BJ (cell line): ENCODE results near the gene LRRC10B. TPM values are rescaled to one million over a fixed set of nuclear protein-coding genes. Genes with fewer than 3 reads are reported as not detected.

Experiments used
- CTCF ChIA-PET: fragments of 350-600 bp; formaldehyde crosslinking; extraction: SDS; loops from one replicate; lab custom pipeline; 2021; ENCODE audit warnings: antibody characterized with exemption, inconsistent platforms; lab: Yijun Ruan, JAX
- POLR2A ChIA-PET: fragments of 300-600 bp; sonication (Branson Sonifier 250); formaldehyde crosslinking; extraction: SDS; loops from one replicate; lab custom pipeline; 2021; ENCODE audit warnings: antibody characterized with exemption; lab: Charles Lee
- DNase-seq: peaks from one replicate; pipeline ENCODE4 v3.0.0-alpha.2; 2011; ENCODE audit warnings: low read depth
- H3K27me3 ChIP-seq: 2 replicates; pipeline ENCODE4 v1.6.0; 2011; ENCODE audit warnings: low read length; ENCODE audit not compliant: control insufficient read depth, insufficient read depth
- H3K36me3 ChIP-seq: 2 replicates; pipeline ENCODE4 v1.5.1; 2011; ENCODE audit warnings: low read length; ENCODE audit not compliant: control insufficient read depth, insufficient read depth
- H3K4me3 ChIP-seq: 2 replicates; pipeline ENCODE4 v1.5.1; 2011; ENCODE audit warnings: low read depth, mild to moderate bottlenecking, control low read depth, low read length
- CTCF ChIP-seq: IDR thresholded peaks from 2 replicates; pipeline ENCODE4 v1.5.1; 2011; ENCODE audit warnings: low read depth, mild to moderate bottlenecking, control low read depth, inconsistent platforms, low read length, moderate library complexity; ENCODE audit not compliant: insufficient read depth
- polyA plus RNA-seq: library from polyadenylated mRNA; depleted of rRNA; stranded (reverse); fragments of >200 nt; gene quantifications from 2 replicates; pipeline ENCODE4 v1.2.3, GENCODE V29; 2011

The LRRC10B gene
- polyA plus RNA-seq, 1 experiment = 0.02 TPM

DNA sequence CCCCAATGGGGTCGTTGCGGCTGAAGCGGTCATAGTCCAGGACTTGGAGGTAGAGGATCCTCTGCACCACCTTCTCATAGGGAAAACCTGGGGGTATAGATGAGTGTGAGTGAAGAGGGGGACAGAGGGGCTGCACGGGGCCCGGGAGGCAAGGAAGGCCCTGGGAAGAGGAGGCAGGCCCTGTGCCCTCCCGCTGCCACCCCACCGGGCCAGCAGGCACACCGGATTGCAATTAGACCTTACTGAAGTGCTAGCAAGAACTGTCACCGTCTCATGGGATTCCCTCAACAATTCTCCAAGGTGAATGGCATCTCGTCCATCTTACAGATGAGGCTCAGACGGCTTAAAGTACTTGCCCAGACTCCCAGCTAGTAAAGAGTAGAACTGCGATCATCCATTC, 15.9 kb downstream of the LRRC10B start:
- peaks cover 25% of the 10 kb centered on the region for H3K27me3 ChIP-seq

GRCh38 chr11:61524963-61525587, 16.5 kb downstream of the LRRC10B start:
- ChIA-PET POLR2A (no interaction called here), CTCF (interaction anchor here (2.1 to 9.4 kb wide), 2 partner anchors 8 to 11 kb away, joined by 8 to 101 read pairs; no protein-coding TSS in a partner anchor)
- Histone ChIP-seq H3K4me3 (no peak overlapping the region), H3K27me3 (peaks cover 25% of the 10 kb centered on the region), H3K36me3 (no peaks in the 10 kb centered on the region)
- DNase-seq = no peak
- TF ChIP-seq CTCF = no peak

More for the DNA sequence above, 15.9 kb downstream of the LRRC10B start:
- POLR2A ChIA-PET = no interaction called here
- H3K36me3 ChIP-seq = no peaks in the 10 kb centered on the region
- H3K4me3 ChIP-seq = no peak overlapping the region
- no peak for TF ChIP-seq CTCF
- CTCF ChIA-PET = interaction anchor here (1.2 kb wide), 1 partner anchor 11 kb away, joined by 4 read pairs; no protein-coding TSS in a partner anchor
- no peak for DNase-seq

DNA sequence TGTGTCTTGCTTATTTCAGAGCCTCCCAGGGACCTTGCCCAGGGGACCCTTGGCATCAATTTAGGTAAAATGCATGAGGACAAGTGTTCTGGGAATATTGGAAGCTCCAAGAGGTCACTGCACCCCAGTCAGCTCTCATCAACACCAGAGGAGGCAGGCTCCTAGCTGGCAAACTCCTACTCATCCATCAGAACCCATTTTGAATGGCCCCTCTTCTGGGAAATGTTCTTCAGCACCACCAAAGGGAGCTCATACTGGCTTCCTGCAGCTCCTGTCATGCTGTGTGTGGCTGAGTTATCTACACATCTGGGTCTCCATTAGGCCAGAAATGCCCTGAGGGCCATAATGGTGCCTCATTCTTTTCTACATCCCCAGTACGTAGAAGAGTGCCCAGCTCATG, 17.7 kb downstream of the LRRC10B start:
- H3K36me3 ChIP-seq = no peaks in the 10 kb centered on the region
- no peak overlapping the region for H3K4me3 ChIP-seq
- no peak for TF ChIP-seq CTCF
- no peak for DNase-seq
- POLR2A ChIA-PET = interaction anchor here (0.5 kb wide), 1 partner anchor 96 kb away, joined by 7 read pairs; the partner anchor contains the start of genes CPSF7 and SDHAF2
- CTCF ChIA-PET = interaction anchor here (0.8 to 9.4 kb wide), 10 partner anchors 9 to 101 kb away, joined by 3 to 101 read pairs (median 5); partner anchors contain the start of gene LRRC10B
- H3K27me3 ChIP-seq = peaks cover 26% of the 10 kb centered on the region

DNA sequence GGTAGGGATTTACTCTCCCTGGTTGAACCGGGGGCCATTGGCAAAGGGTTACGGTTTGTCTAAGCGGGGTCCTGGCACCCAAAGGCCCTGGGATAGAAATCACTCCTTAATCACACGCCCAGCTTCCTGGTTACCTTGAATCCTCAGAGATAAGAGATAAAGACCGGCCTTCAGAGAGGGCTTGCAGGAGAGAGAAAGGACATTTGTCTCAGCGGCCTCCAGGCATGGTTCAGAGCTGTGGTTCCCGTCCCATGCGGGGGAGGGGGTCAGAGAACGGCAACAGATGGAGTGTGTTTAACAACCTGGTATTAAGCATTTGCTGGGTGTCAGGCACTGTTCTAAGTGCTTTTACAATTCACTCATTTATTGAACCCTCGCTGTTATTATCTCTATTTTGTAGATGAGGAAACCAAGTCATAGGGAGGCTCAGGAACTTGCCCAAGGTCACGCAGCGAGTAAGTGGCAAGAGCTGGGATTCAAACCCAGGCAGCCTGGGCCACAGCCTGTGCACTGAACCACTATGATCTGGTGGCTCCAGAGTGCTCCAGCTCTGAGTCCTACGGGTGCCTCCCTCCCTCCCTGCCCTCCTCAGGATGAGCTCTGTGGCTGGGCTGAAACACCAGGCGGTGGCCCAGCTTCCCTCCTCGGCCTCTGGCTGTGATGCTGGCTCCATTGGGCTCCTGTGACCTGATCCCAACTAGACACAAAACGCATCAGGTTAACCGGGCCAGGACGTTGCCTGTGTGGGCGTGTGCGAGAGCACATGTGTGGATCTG, 18.6 kb downstream of the LRRC10B start:
- Histone ChIP-seq H3K27me3 (peaks cover 26% of the 10 kb centered on the region), H3K36me3 (no peaks in the 10 kb centered on the region), H3K4me3 (no peak overlapping the region)
- TF ChIP-seq CTCF = no peak
- ChIA-PET CTCF (interaction anchor here (1.0 to 9.4 kb wide), 9 partner anchors 9 to 101 kb away, joined by 3 to 101 read pairs (median 6); partner anchors contain the start of gene LRRC10B), POLR2A (no interaction called here)
- DNase-seq = no peak

- no peak for TF ChIP-seq CTCF
- ChIA-PET POLR2A (no interaction called here), CTCF (interaction anchor here (1.0 to 9.4 kb wide), 4 partner anchors 11 to 50 kb away, joined by 3 to 101 read pairs (median 8); no protein-coding TSS in a partner anchor)
- peaks cover 20% of the 10 kb centered on the region for H3K27me3 ChIP-seq
- H3K4me3 ChIP-seq = no peak overlapping the region
- DNase-seq = no peak
- no peaks in the 10 kb centered on the region for H3K36me3 ChIP-seq
These were observed 19.6 kb downstream of the LRRC10B start for GRCh38 chr11:61528114-61528513.
